ENCODE data around the gene R3HDM2. TPM values are rescaled to one million over a fixed set of nuclear protein-coding genes. Genes with fewer than 3 reads are reported as not detected.

R3HDM2 gene
- total RNA-seq, 2 donors from 2014 or later = 47.6 to 66.5 TPM

DNA sequence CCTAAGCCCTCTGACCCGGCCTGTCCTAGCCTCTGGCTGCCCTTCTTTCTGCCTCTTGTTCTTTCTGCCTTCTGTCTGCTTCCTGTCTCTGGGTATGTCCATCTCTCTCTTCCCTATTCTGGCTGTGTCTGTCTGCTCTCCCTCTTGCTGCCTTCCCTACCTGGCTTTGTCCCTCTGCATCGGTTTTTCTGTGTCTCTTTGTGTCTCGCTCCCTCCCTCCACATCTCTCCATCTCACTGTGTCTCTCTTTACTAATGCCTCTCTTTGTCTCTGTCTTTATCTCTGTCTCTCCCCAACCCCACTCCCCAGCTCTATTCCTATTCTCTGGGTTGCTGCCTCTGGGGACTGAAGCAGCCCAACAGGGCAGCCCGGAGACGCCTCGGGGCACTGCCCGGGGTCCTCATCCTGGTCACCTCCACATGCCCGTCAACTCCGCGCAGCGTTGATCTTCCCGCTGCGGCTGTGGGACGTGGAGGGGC lies 191.2 kb downstream of the R3HDM2 start:
- intact Hi-C loops (cut with DNase I) = loop anchor here in 1 of 2 donors (1.0 kb wide), 1 partner anchor 25 kb away; no protein-coding TSS in a partner anchor
- ATAC-seq (no peak), DNase-seq (no peak)

DNA sequence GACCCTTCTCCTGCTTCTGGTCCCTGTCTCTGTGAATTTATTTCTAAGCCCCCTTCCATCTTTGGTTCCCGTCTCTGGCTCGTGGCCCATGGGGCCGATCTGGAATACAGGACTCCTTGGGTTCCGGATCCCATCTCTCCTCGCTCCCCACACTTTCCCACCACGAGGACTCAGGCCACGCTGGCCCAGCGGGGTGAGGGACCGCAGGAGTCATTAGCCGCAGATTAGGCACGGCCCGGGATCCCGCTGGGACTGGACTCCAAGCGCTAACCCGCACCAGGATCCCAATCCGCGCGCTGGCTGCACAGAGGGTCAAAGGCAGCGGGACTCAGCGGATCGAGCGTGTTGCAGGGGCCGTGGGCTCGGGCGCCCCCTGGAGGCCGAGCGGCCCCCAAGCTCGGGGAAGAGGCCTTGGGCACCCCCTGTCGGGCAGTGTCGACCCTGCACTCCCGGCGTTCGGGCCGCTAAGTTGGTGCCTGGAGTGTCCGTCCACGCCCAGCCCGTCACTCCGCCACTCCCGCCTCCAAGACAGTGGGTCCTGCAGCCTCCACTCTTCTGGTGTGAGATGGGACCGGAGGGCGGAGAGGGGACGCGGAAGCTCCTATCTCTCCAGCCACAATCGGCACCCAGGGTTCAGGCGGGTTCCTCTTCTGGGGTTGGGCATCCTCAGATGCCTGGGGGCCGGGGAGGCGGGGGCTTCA lies 191.8 kb downstream of the R3HDM2 start:
- intact Hi-C loops (cut with DNase I) = loop anchor here in 1 of 2 donors (1.0 kb wide), 1 partner anchor 25 kb away; no protein-coding TSS in a partner anchor
- DNase-seq = peak; percentile 88

DNA sequence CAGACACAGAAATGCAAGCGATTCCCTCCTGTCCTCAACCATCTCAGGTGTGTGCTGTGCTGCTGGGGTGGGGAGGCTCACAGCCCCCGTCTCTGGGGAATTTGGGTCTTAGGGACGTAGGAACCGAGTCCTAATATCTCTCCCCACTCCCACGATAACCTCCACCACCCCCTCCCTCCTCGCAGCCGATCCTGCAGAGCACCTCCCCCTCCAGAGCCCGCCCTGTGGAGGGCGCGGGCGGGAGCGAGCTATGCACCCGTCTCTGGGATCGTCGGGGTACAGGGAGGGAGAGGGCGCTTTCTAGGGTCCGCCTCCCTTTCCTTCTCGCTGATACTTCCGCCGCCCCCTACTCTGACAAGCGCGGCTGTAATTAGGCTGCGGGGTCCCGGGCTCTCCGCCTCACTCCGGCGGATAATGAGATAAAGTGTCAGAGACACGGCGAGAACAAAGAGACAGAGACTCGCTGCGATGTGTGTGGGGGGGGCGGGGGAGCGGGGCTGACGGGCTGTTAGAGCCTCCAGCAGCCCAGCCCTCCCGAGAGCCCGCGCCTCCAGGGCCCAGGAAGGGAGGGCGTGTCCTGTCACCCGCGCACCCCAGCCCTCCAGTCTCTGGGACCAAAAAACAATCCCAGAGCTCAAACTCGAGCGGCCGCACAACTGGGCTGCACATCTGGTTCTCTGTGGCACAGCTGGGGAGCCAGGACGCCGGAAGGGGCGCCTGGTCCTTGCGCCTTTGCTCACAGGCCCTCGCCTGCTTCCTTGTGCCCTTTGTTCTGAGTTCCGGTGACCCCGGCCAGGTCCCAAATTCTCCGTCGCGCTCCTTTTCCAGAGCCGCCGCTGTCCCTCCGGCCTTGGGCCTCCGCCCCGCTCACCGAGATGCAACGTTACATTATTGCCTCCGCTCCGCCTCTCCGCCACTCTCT lies 192.7 kb downstream of the R3HDM2 start:
- no peak for DNase-seq
- ATAC-seq = peak; percentile 0 to 4
- intact Hi-C loops (cut with DNase I) = no loop called here

More for the DNA sequence above, 191.8 kb downstream of the R3HDM2 start:
- peak; percentile 63 to 76 for ATAC-seq

DNA sequence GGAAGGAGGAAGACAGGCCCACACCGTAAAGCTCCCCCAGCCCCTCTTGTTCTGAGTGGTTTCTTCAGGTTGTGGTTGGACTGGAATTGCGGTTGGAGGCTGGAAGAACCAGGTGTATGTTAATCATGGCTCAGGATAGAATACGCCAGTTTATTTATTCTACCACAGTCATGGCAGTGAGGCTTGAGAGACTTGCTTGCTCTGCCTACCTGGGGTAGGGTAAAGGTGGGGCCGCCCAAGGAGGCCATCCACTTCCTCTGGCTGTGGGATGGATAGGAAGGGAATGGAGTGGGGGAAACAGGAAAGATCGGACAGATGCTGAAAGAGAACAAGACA lies 193.3 kb downstream of the R3HDM2 start:
- DNase-seq (no peak), ATAC-seq (no peak)
- intact Hi-C loops (cut with DNase I) = no loop called here

DNA sequence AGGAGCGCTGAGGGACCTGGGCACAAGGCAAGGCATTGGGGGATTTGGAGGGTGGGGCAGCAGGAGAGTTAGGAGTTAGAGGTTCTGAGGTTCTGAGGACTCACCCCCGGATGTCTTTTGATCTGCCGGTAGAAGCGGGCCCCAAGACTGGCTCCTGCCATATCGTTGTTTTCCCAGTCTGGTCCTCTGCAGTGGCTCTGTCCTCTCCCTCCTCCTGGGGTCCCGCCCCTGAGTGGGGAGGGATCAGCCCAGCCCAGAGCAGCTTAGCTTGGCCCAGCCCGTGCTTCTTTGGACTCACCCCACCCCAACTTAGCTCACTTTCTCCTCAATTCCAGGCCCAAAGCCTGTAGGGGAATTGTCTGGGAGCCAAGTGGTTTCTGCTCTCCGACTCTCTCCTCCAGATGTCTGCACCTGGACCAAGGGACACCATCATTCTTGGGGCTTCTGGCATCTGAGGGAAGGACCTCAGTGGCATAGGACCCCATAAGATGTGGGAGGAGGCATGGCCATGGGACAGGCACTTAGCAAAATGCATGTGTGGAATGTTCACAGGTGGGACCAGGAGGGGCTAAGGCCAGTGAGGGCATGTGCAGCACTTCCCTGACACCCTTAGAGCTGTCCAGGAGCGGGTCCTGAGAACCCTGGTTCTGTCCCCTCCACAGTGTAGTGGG lies 193.8 kb downstream of the R3HDM2 start:
- peak in 1 of 2 donors; percentile 26 for ATAC-seq

DNA sequence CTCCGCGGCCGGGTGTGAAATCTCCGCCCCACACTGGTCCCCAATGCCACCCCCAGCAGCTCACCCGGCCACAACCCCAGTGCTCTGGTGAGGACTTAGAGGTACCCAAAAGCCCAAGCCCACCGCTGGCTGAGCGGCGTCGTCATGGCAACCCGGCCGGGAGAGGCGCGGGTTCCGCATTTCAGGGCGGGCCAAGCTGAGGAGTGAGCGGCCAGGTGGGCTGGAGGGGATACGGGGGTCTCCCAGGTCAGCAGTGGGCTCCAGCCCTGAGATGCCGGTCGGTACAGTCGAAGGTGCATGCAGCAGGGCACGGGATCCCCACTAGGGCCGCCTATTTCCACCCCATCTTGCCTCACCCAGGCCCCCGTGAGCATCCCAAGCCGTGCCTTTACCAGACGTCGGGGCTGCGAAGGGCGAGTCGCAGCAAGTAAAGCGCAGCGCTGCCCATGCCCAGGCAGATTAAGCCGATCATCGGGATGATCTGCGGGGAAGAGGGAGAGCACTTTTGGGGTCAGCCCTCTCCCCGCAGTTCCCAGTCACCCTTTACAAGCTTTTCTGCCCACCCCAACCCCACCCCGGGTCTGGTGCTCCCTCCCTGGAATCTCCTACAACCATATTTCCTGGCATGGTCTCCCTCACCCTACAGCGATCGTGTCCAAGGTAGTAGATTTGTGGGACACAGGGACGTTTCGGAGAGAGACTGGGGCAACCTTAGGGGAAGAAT lies 194.5 kb downstream of the R3HDM2 start:
- intact Hi-C loops (cut with DNase I) = no loop called here

More for the DNA sequence above, 193.8 kb downstream of the R3HDM2 start:
- DNase-seq = no peak
- intact Hi-C loops (cut with DNase I) = no loop called here

DNA sequence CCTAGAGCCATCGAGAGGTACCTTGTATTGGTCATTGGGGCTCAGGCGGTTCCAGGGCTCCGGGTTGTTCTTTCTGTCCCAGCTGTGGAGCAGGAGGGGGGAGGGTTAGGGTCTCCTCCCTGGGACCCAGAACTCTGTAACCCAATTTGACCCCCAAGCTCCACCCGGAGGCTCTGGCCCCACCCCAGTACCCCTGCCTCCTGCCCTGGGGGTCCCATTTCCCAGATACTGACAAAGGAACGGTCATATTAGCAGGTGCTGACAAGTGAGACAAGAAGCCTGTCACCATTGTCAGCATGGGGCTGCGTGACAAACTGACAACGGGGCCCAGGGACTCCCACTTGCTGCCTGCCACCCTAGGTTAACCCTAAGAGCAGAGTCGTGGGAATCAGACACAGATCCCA lies 195.1 kb downstream of the R3HDM2 start:
- no peak for DNase-seq
- intact Hi-C loops (cut with DNase I) = no loop called here
- no peak for ATAC-seq

More for the DNA sequence above, 194.5 kb downstream of the R3HDM2 start:
- DNase-seq (no peak), ATAC-seq (no peak)

DNA sequence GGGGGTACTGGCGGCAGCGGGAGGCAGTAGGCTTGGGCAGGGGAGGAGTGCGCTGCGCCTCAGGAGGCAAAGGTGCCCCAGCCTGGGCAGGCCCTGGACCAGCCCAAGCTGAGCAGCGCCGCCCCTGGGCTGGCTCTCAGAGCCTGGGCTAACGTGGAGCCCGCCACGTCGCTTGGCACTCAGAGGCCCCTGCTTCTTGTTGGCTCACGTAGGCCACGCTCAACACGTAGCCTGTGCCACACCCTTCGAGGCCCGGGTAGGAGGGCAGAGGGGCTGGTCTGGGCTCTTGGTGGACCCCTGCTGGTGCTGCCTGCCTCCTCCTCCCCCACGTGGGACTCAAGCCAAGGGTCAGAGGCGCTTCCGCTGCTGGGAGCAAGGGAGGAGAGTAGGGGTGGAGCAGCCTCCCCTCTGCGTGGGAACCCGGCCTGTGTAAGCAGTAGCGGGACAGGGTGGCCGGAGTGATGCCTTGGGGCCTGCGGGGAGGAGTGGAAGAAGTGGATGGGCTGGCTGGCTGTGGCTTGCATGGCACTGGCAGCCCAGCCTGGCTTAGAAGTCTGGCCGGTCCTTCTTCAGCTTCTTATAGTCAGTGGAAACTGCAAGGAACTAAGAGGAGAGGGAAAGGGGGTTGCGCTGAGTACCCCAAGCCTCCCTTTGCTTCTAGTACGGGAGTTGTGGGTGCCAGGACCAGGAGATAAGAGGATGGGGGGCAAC lies 195.7 kb downstream of the R3HDM2 start:
- ATAC-seq = peak; percentile 14 to 29
- peak; percentile 85 for DNase-seq
- intact Hi-C loops (cut with DNase I) = no loop called here

DNA sequence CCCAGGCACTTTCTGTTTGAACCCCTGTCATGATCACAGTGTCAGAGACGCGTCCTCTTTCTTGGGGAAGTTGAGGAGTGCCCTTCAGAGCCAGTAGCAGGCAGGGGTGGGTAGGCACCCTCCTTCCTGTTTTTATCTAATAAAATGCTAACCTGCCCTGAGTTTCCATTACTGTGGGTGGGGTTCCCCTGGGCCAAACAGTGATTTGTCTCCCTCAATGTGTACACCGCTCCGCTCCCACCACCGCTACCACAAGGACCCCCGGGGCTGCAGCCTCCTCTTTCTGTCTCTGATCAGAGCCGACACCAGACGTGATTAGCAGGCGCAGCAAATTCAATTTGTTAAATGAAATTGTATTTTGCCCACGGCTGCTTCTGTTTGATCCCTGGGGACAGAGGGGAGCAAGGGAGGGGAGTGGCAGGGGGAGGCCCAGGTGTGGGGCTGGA lies 196.2 kb downstream of the R3HDM2 start:
- DNase-seq = no peak
- no peak for ATAC-seq
- intact Hi-C loops (cut with DNase I) = no loop called here

DNA sequence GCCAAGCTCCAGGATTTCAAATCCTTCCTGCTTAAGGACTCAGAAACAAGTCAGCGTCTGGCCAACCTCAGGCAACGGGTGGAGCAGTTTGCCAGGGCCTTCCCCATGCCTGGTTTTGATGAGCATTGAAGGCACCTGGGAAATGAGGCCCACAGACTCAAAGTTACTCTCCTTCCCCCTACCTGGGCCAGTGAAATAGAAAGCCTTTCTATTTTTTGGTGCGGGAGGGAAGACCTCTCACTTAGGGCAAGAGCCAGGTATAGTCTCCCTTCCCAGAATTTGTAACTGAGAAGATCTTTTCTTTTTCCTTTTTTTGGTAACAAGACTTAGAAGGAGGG lies 196.6 kb downstream of the R3HDM2 start:
- DNase-seq = no peak
- ATAC-seq = no peak
- intact Hi-C loops (cut with DNase I) = no loop called here

DNA sequence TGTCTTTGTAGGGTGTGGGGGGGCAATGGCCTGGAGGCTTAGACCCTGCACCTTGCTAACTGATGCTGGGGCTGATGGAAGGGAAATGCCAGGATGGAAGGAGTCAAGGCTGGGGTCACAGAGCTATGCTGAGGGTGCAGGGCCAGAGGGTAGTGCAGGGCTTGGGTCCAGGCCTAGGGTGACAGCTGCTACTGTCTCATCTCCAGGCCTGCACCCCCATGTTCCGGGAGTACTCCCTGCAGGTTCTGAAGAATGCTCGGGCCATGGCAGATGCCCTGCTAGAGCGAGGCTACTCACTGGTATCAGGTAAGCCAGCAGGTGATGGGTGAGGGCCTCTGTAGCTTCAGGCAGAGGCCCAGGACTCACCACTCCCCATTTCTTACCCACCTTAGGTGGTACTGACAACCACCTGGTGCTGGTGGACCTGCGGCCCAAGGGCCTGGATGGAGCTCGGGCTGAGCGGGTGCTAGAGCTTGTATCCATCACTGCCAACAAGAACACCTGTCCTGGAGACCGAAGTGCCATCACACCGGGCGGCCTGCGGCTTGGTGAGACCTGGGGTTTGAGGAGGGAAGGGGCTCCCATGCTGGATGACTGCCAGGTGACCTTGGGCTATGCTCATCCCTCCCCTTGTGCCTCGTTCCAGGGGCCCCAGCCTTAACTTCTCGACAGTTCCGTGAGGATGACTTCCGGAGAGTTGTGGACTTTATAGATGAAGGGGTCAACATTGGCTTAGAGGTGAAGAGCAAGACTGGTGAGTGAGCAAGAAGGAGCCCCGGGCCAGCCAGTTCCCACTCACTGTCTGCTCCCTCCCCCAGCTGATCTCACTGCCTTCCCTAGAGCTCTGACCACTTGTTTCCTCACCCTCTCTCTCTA lies 197.2 kb downstream of the R3HDM2 start:
- ATAC-seq (peak in 1 of 2 donors; percentile 2), DNase-seq (peak; percentile 50)
- intact Hi-C loops (cut with DNase I) = no loop called here

DNA sequence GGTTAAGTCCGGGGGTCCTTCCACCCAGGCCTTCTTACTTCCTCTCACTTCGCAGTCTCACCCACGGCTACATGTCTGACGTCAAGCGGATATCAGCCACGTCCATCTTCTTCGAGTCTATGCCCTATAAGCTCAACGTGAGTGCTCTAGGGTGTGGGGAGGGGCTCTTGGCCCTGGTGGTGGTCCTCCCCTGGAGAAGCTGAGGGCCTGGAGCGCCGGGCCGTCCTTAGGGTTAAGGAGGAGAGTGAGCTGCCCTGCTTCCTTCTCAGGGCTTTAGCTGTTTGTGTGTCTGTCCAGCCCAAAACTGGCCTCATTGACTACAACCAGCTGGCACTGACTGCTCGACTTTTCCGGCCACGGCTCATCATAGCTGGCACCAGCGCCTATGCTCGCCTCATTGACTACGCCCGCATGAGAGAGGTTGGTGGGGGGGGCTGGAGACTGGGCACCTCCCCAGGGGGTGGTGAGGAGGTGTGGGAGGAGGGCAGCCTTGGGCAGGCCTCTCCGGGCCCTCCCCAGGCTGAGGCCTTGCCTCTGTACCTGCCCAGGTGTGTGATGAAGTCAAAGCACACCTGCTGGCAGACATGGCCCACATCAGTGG lies 198.6 kb downstream of the R3HDM2 start:
- intact Hi-C loops (cut with DNase I) = no loop called here
- ATAC-seq = no peak

DNA sequence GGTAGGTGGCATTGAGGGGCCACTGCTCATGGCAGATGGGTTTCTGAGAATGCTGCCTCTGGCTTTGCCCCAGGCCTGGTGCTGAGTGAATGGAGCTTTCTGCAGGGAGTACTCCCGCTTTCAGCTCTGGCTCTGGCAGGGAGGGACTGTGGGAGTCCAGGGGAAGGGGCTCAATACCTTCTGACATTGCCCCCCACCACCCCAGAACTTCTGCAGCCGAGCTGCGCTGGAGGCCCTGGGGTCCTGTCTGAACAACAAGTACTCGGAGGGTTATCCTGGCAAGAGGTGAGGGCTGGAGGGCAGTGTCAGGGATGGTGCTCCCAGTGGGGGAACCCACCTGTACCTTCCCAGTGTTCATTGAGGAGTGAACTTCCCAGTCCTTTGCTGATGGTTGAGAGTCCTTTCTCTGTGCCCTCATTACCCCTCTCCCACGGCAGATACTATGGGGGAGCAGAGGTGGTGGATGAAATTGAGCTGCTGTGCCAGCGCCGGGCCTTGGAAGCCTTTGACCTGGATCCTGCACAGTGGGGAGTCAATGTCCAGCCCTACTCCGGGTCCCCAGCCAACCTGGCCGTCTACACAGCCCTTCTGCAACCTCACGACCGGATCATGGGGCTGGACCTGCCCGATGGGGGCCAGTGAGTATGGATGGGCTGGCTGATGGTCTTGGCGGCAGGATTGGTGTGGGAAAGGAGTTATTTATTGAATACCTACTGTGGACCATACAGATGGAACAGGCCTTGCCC lies 199.4 kb downstream of the R3HDM2 start:
- intact Hi-C loops (cut with DNase I) = no loop called here
- ATAC-seq (no peak), DNase-seq (no peak)

More for the DNA sequence above, 198.6 kb downstream of the R3HDM2 start:
- no peak for DNase-seq

DNA sequence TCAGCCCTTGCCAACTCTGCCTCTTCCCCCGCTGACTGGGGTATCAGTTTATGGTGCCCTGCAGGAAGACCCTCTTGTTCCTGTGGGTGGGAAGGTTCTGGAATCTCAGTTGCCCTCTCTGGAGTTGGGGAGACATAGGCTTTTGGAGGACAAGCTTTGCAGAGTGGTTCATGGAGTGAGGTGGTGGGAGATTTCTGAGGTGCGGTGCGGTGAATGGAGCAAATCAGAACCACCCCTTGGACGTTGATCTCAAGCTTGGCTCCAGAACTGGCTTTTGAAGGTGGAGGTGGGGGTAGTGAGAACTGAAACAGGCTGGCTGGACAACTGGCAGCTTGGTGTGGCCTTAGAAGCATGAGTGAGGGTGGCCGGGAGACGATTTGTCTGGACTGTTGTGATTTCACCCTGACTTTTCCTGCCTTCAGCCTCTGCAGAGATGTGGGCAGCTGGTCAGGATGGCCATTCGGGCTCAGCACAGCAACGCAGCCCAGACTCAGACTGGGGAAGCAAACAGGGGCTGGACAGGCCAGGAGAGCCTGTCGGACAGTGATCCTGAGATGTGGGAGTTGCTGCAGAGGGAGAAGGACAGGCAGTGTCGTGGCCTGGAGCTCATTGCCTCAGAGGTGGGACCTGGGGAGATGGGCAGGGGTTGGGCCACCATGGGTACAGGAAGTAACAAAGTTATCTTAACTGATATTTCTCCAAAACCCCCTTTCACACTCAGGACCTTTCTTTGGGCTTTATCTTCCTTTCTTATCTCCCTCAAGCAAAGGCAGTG lies 200.3 kb downstream of the R3HDM2 start:
- DNase-seq (no peak), ATAC-seq (no peak)
- intact Hi-C loops (cut with DNase I) = no loop called here

DNA sequence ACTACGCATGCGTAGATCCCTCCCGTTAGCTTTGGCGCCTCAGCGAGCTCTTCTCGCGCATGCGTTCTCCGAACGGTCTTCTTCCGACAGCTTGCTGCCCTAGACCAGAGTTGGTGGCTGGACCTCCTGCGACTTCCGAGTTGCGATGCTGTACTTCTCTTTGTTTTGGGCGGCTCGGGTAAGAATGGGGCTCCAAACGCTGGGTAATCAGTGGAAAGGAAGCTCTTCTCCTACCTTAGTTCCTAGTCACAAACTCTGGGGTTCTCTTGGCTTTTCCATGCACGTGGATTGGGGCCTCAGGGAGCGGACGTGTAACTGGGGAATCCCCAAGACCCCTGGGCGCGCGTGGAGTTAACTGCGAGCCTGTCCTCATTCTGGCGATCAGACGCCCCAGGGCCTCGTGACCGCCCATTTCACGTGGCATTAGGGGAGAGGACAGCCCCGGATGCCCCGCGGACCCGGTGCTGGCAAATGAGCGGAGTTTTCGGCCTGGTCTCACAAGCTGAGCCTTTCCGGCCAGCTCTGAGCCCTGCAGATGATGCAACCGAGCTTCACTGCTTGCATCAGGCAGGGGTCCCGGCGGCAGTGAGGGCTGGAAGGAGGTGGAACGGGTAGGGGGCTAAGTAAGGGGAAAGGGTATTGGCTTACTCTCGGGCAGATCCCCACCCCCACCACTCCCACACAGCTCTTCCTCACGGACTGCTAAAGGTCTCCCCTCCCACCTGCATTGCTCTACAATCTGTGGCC lies 201.0 kb downstream of the R3HDM2 start, which contains the start of gene SHMT2:
Gene SHMT2 (plus strand): TSS at position 78 of the 747 bp plus-strand sequence. CDS start 68 bp downstream, at position 146.
- intact Hi-C loops (cut with DNase I) = no loop called here

More for the DNA sequence above, 201.0 kb downstream of the R3HDM2 start, which contains the start of gene SHMT2:
- DNase-seq = peak; percentile 98
- peak; percentile 71 to 82 for ATAC-seq
